Calu3 (cell line): Measurements from ENCODE around the gene MYT1. TPM values are rescaled to one million over a fixed set of nuclear protein-coding genes. Genes with fewer than 3 reads are reported as not detected.
A peak's percentile ranks its signal among the peaks of the same experiment; 100 is the strongest.
"Not testable (repeated sequence)": the region's sequence is repeated elsewhere in the genome, so short reads cannot be mapped to it uniquely, and the experiment has no call there.

ENCODE experiments used
- BruUV-seq: library from RNA; stranded (reverse); fragments of 400-500 nt; replicated peaks from 2 replicates; lab custom pipeline; 2021; lab: Mats Ljungman, UMichigan
- CTCF ChIA-PET: fragments of 300-600 bp; sonication (Branson Sonifier 250); formaldehyde crosslinking; loops from one replicate; lab custom pipeline; 2022; ENCODE audit warnings: antibody characterized with exemption; lab: Charles Lee
- DNase-seq: peaks from one replicate; pipeline ENCODE4 v3.0.0; 2022
- H3K27ac Mint-ChIP-seq: one replicate; pipeline ENCODE4 v1.8.0; 2022; ENCODE audit warnings: mixed read lengths; ENCODE audit not compliant: unreplicated experiment
- H3K27me3 Mint-ChIP-seq: one replicate; pipeline ENCODE4 v1.8.0; 2022; ENCODE audit warnings: mixed read lengths; ENCODE audit not compliant: unreplicated experiment
- H3K36me3 Mint-ChIP-seq: one replicate; pipeline ENCODE4 v1.8.0; 2022; ENCODE audit warnings: mild to moderate bottlenecking, moderate library complexity, mixed read lengths; ENCODE audit not compliant: insufficient read depth, unreplicated experiment
- H3K4me1 Mint-ChIP-seq: one replicate; pipeline ENCODE4 v1.8.0; 2022; ENCODE audit warnings: mild to moderate bottlenecking, low read depth, mixed read lengths; ENCODE audit not compliant: unreplicated experiment
- H3K4me3 Mint-ChIP-seq: one replicate; pipeline ENCODE4 v1.8.0; 2022; ENCODE audit warnings: mild to moderate bottlenecking, low read depth, moderate library complexity, mixed read lengths; ENCODE audit not compliant: unreplicated experiment
- H3K9me3 Mint-ChIP-seq: one replicate; pipeline ENCODE4 v1.8.0; 2022; ENCODE audit warnings: low read depth, mixed read lengths; ENCODE audit not compliant: unreplicated experiment
- intact Hi-C: fragments of 100-400 bp; cut with micrococcal nuclease; formaldehyde crosslinking; loops from one replicate; pipeline ENCODE4 v1.10.0; 2022; ENCODE audit not compliant: unreplicated experiment
- total RNA-seq: library from RNA; stranded (reverse); gene quantifications from 2 replicates; pipeline ENCODE4 v1.2.3, GENCODE V29; 2022
- TF ChIP-seq, protein P1 (sequence below): fragments of 200-600 bp; IDR thresholded peaks from one replicate; pipeline ENCODE4 v1.8.0; 2022; ENCODE audit warnings: antibody characterized with exemption; ENCODE audit not compliant: unreplicated experiment

Gene MYT1
- total RNA-seq, 1 experiment from 2014 or later: 0.45 TPM

DNA sequence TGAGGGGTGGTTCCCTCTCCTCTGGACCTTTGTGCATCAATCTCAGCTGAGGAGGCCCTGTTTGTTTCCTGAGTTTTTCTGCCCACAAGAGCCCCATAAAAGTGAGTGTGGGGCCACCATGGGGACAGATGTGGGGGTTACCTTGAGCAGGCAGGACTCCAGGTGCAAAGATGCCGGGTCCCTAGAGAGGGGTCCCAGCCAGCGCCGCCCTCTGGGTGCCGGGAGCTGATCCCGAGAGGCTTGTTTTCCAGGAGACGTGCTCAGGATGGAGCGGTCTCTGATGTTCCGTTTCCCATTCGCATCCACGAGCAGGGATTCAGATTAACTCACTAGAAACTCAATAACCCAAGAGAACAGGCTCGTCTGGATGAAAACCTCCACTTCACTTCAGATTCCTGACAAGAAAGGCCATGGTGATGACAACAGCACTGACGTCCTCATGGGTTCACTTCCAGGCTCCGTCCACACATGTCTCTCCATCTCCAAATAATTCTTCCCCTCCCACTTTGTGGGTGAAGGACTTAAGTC, 21.9 kb downstream of the MYT1 start:
- H3K4me1 Mint-ChIP-seq: peaks cover 22% of the 10 kb centered on the region
- H3K36me3 Mint-ChIP-seq: peaks cover 12% of the 10 kb centered on the region
- no peak overlapping the region for H3K4me3 Mint-ChIP-seq
- no TSS peak for BruUV-seq
- intact Hi-C loops: no loop called here
- no peak for DNase-seq
- TF ChIP-seq, protein P1, sequence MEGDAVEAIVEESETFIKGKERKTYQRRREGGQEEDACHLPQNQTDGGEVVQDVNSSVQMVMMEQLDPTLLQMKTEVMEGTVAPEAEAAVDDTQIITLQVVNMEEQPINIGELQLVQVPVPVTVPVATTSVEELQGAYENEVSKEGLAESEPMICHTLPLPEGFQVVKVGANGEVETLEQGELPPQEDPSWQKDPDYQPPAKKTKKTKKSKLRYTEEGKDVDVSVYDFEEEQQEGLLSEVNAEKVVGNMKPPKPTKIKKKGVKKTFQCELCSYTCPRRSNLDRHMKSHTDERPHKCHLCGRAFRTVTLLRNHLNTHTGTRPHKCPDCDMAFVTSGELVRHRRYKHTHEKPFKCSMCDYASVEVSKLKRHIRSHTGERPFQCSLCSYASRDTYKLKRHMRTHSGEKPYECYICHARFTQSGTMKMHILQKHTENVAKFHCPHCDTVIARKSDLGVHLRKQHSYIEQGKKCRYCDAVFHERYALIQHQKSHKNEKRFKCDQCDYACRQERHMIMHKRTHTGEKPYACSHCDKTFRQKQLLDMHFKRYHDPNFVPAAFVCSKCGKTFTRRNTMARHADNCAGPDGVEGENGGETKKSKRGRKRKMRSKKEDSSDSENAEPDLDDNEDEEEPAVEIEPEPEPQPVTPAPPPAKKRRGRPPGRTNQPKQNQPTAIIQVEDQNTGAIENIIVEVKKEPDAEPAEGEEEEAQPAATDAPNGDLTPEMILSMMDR: no peak
- H3K27ac Mint-ChIP-seq: no peak overlapping the region
- H3K27me3 Mint-ChIP-seq: no peaks in the 10 kb centered on the region
- peaks cover 10% of the 10 kb centered on the region for H3K9me3 Mint-ChIP-seq
- CTCF ChIA-PET: no interaction called here

DNA sequence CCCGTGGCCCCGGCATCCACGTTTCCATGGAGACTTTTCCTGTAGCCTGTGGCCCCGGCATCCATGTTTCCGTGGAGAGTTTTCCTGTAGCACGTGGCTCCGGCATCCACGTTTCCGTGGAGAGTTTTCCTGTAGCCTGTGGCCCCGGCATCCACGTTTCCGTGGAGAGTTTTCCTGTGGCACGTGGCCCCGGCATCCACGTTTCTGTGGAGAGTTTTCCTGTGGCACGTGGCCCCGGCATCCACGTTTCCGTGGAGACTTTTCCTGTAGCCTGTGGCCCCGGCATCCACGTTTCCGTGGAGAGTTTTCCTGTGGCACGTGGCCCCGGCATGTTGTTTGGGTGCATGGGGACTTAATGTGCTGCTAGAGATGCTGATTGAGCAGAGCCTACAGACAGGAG, 23.0 kb downstream of the MYT1 start:
- peaks cover 12% of the 10 kb centered on the region for H3K36me3 Mint-ChIP-seq
- DNase-seq, H3K4me3 Mint-ChIP-seq, CTCF ChIA-PET, intact Hi-C loops, BruUV-seq, H3K27me3 Mint-ChIP-seq, H3K27ac Mint-ChIP-seq: not testable (repeated sequence)
- H3K4me1 Mint-ChIP-seq: peaks cover 22% of the 10 kb centered on the region
- peaks cover 10% of the 10 kb centered on the region for H3K9me3 Mint-ChIP-seq

DNA sequence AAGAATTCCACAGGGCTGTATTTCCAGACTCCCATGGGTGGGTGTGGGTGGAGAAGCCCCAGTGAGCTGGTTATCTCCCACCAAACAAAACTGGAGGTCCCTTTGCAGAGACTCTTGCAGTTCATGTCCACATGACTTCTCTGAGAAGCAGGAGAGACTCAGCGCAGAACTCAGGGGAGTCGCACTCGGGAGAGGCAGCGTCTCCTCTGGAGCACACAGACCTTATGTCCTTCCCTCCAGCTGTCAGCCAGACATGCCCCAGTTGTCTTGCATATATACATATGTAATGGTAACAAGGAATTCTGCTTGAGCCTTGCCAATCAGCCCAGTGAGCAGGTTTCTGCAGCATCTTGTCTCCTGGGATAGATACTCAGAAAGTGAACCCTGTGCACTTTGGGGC, 23.8 kb downstream of the MYT1 start:
- DNase-seq: no peak
- no TSS peak for BruUV-seq
- Mint-ChIP-seq H3K36me3 (peaks cover 12% of the 10 kb centered on the region), H3K27ac (peak overlapping the region; percentile 81), H3K4me1 (peaks cover 22% of the 10 kb centered on the region), H3K4me3 (no peak overlapping the region), H3K27me3 (peaks cover under 1% of the 10 kb centered on the region), H3K9me3 (peaks cover 6% of the 10 kb centered on the region)
- intact Hi-C loops: loop anchor here (2.0 kb wide), 1 partner anchor 69 kb away; no protein-coding TSS in a partner anchor
- CTCF ChIA-PET: no interaction called here
- TF ChIP-seq, protein P1: no peak

DNA sequence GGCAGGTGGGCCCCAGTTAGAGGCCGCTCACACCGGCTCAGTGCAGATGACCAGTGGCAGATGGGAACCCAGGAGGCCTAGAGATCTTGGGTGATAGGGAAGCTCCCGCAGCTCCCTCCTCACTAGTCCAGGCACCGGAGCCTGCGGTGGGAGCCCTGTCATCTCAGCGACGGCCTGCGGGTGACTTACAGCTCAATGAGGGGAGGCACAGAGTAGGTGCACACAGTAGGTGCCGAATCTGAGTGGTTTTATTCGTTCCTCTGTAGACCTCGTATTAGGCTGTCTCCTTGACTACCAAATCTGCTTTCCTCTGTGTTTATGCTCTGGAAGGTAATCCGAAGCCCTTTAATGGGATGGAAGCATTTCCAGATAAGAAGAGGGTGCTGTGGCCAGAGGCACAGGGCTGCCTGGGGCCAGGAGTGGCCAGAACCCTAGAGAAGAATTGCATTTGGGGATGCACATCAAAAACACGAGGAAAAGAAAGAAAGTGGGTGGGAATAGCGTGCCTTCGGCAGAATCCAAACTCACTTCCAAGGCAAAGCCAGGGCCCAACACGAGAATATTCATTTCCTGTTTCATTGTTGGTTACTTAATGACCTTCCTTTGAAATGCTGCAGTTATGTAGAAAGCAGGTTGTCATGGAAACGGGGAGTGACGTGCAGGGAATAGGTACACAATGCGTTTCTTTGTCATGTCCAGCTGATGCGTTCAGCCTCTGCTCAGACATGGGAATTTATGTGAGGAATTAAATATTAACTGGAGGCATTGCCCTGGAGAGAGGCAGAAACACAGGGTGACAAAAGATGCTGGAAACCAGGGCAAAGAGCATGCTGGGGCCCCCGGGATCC, 24.7 kb downstream of the MYT1 start:
- peak overlapping the region; percentile 81 for H3K27ac Mint-ChIP-seq
- peaks cover 6% of the 10 kb centered on the region for H3K9me3 Mint-ChIP-seq
- H3K27me3 Mint-ChIP-seq: peaks cover 9% of the 10 kb centered on the region
- TF ChIP-seq, protein P1: no peak
- H3K4me1 Mint-ChIP-seq: peaks cover 22% of the 10 kb centered on the region
- DNase-seq: peak; percentile 95
- H3K36me3 Mint-ChIP-seq: peaks cover 12% of the 10 kb centered on the region
- CTCF ChIA-PET: no interaction called here
- intact Hi-C loops: loop anchor here (2.0 kb wide), 1 partner anchor 68 kb away; no protein-coding TSS in a partner anchor
- peak overlapping the region; percentile 22 for H3K4me3 Mint-ChIP-seq
- BruUV-seq: no TSS peak
